Measurements from ENCODE around the gene PMPCA.

GRCh38 chr9:136455043-136456002 lies 44.9 kb downstream of the PMPCA start:
- TF ChIP-seq CTCF (IDR thresholded peaks at IDR 0.05; ENCODE audit: low read depth, low read length, missing input control) (no peak), FOXA1 (IDR thresholded peaks at IDR 0.05) (no peak), GABPA (IDR thresholded peaks at IDR 0.05 in 1 of 2, conservative IDR thresholded peaks at IDR 0.05 in 1 of 2) (no peak), TAF1 (conservative IDR thresholded peaks at IDR 0.05) (no peak), REST (IDR thresholded peaks at IDR 0.05) (no peak), YY1 (IDR thresholded peaks at IDR 0.05) (no peak)

All from liver (tissue), 3 donors.